EL (cell line): ENCODE results near the gene IGSF1.
"Not testable (repeated sequence)": the region's sequence is repeated elsewhere in the genome, so short reads cannot be mapped to it uniquely, and the experiment has no call there.

Experiments
- DNase-seq: peaks from one replicate; pipeline ENCODE4 v3.0.0-alpha.2; 2016

Gene IGSF1

GRCh38 chrX:131264053-131264452 lies 25.1 kb downstream of the IGSF1 start:
- no peak for DNase-seq

GRCh38 chrX:131262738-131263679 lies 26.1 kb downstream of the IGSF1 start:
- DNase-seq, result no peak

- no peak for DNase-seq
Observed at GRCh38 chrX:131262200-131262599, 26.9 kb downstream of the IGSF1 start.

- DNase-seq, result no peak
Observed at GRCh38 chrX:131257367-131257766, 31.7 kb downstream of the IGSF1 start.

GRCh38 chrX:131250984-131251738 lies 37.9 kb downstream of the IGSF1 start:
- DNase-seq, result not testable (repeated sequence)

GRCh38 chrX:131239057-131239456 lies 50.0 kb downstream of the IGSF1 start:
- DNase-seq, result no peak

- no peak for DNase-seq
Observed at GRCh38 chrX:131237363-131237762, 51.7 kb downstream of the IGSF1 start.

GRCh38 chrX:131235768-131236545 lies 53.1 kb downstream of the IGSF1 start:
- no peak for DNase-seq

- no peak for DNase-seq
Observed at GRCh38 chrX:131227608-131228007, 61.5 kb downstream of the IGSF1 start.

GRCh38 chrX:131226591-131226990 lies 62.5 kb downstream of the IGSF1 start:
- no peak for DNase-seq

GRCh38 chrX:131225078-131225477 lies 64.0 kb downstream of the IGSF1 start:
- DNase-seq, result no peak
